Pancreas (tissue), 10 donors: ENCODE results near the gene FOXO3. TPM values are rescaled to one million over a fixed set of nuclear protein-coding genes. Genes with fewer than 3 reads are reported as not detected.

ENCODE experiments used
- ATAC-seq, 4 donors: fragments of 200-7000 bp; cut with Tn5 transposase; one replicate each; pipeline versions ENCODE4 v1.8.0 to v1.9.1; 2020; ENCODE audit warnings: mild to moderate bottlenecking in 4 of 4, moderate library complexity in 4 of 4
- DNase-seq, 6 donors: peaks; one replicate each; pipeline ENCODE4 v3.0.0-alpha.2; 2020
- FAIRE-seq: peaks from 2 replicates; lab custom pipeline; 2012; peaks lifted over from hg19 to GRCh38; lab: Jason Lieb, UNC
- H3K27ac ChIP-seq, 4 donors: fragments of 200-600 bp; sonication (generic); 1 replicate in 3 of 4; 2 replicates in 1 of 4; pipeline versions ENCODE4 v1.5.0 to v1.8.0; 2020
- H3K27me3 ChIP-seq, 4 donors: fragments of 200-600 bp; one replicate each; pipeline ENCODE4 v1.8.0; 2021
- H3K36me3 ChIP-seq, 3 donors: fragments of 200-600 bp; sonication (generic) in 1 of 3; one replicate each; pipeline versions ENCODE4 v1.5.0 to v1.8.0; 2020 to 2021
- H3K4me1 ChIP-seq, 3 donors: fragments of 200-600 bp; one replicate each; pipeline ENCODE4 v1.8.0; 2021
- H3K4me3 ChIP-seq, 4 donors: fragments of 200-600 bp; sonication (generic) in 2 of 4; one replicate each; pipeline versions ENCODE4 v1.5.0 to v1.8.0; 2020 to 2021
- H3K9me3 ChIP-seq, 4 donors: fragments of 200-600 bp; one replicate each; pipeline ENCODE4 v1.8.0; 2021
- CTCF ChIP-seq, 4 donors: fragments of 200-600 bp; sonication (generic) in 3 of 4; IDR thresholded peaks; one replicate each; pipeline versions ENCODE4 v1.5.0 to v1.8.0; 2021; ENCODE audit warnings: antibody characterized with exemption in 4 of 4
- WGBS, 2 donors: extraction: QIAGEN DNeasy Blood & Tissue Kit; methylation state at CpG; one replicate each; pipeline ENCODE4 v1.1.7; 2013; 5-methylcytosine and 5-hydroxymethylcytosine counted together
- intact Hi-C, 3 donors: fragments of 100-400 bp; cut with DNase I; formaldehyde crosslinking; loops; one replicate each; pipeline versions ENCODE4 v1.11.1 to v1.14.2; 2022
- polyA plus RNA-seq, 2 donors: library from polyadenylated mRNA; stranded (reverse); fragments of 200-250 nt; gene quantifications; one replicate each; pipeline ENCODE4 v1.2.3, GENCODE V29; 2013
- total RNA-seq, 6 donors: library from RNA; stranded (reverse); fragmentation: NEBNext Ultra II Directional in 4 of 6; extraction: Animal tissue kit (Norgen Biotek cat#: 25700) in 4 of 6; gene quantifications; one replicate each; pipeline versions ENCODE4 v1.2.1 to v1.2.4, GENCODE V29; 2021 to 2023
- donor health status: healthy with polysubstance abuse.
- donor health status: DM: no; HTN: no; CAD: no; lungs with moderate emphysema.
- donor health status: DM: no; HTN: no; CAD: no.
- donor health status: control.
- donor health status: control.
- donor health status: Bipolar disorder and iron deficiency.
- donor health status: DM: yes; HTN: yes; CAD: no.
- donor health status: DM: no; HTN: no; CAD: no.
- donor health status: DM: no; HTN: no; CAD: no.
- donor health status: DM: yes; HTN: yes; CAD: no.

The FOXO3 gene
- total and polyA plus RNA-seq, 8 donors, result 11.3 to 61.2 (median 41.2) TPM

GRCh38 chr6:108619431-108620197, 58.9 kb downstream of the FOXO3 start:
- intact Hi-C loops, result no loop called here
- Histone ChIP-seq H3K4me3 (no peak overlapping the region), H3K27me3 (no peaks in the 10 kb centered on the region), H3K36me3 (no peaks in the 10 kb centered on the region), H3K27ac (no peak overlapping the region), H3K9me3 (no peaks in the 10 kb centered on the region), H3K4me1 (peaks cover 28 to 60% (median 28%) of the 10 kb centered on the region in 3 donors)
- TF ChIP-seq CTCF (IDR thresholded peaks at IDR 0.05), result no peak
- ATAC-seq, result no peak
- no peak for DNase-seq
- 87 to 88% methylated on average over 2 of the region's 2 CpGs for WGBS, 2 donors
- no peak for FAIRE-seq

GRCh38 chr6:108621117-108621516, 60.4 kb downstream of the FOXO3 start:
- Histone ChIP-seq H3K4me3 (no peak overlapping the region), H3K4me1 (peaks cover 27 to 70% (median 41%) of the 10 kb centered on the region in 3 donors), H3K9me3 (no peaks in the 10 kb centered on the region), H3K27me3 (no peaks in the 10 kb centered on the region), H3K36me3 (no peaks in the 10 kb centered on the region), H3K27ac (no peak overlapping the region)
- FAIRE-seq, result no peak
- ATAC-seq, result peak in 3 of 4 donors; percentile 4 to 42 (median 10)
- WGBS, 2 donors, result 76 to 77% methylated on average over 6 of the region's 6 CpGs
- DNase-seq, result no peak
- no peak for TF ChIP-seq CTCF (IDR thresholded peaks at IDR 0.05)
- intact Hi-C loops, result no loop called here

- DNase-seq, result peak in 1 of 6 donors; percentile 27
These were observed 62.1 kb downstream of the FOXO3 start for GRCh38 chr6:108622641-108623298.

DNA sequence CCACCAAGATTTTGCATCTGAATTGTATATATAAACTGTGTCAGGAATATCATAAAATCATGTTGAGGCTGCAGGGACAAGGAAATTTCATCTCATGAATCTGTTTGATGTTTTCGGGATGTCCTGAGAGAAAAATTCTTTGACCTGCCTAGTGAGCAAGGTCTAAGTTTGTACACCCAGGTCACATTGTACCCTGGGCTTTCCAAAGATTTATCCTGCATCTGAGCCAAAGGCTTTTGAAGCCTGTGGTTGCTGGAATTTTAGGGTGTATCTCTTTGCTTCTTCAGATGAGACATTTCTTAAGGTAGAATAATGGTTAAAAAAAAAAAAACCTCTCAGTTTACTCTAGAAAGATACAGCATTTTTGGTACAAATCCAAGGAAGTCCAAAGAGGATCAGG, 63.3 kb downstream of the FOXO3 start:
- TF ChIP-seq CTCF (IDR thresholded peaks at IDR 0.05), result no peak
- peaks cover 35 to 72% (median 36%) of the 10 kb centered on the region in 3 donors for H3K4me1 ChIP-seq
- DNase-seq (no peak), FAIRE-seq (no peak), ATAC-seq (no peak)
- H3K36me3 ChIP-seq, result no peaks in the 10 kb centered on the region
- H3K27me3 ChIP-seq, result no peaks in the 10 kb centered on the region
- intact Hi-C loops, result no loop called here
- no peak overlapping the region for H3K27ac ChIP-seq
- 80 to 87% methylated on average over 1 of the region's 1 CpG for WGBS, 2 donors
- H3K4me3 ChIP-seq, result no peak overlapping the region
- no peaks in the 10 kb centered on the region for H3K9me3 ChIP-seq

More at GRCh38 chr6:108622641-108623298, 62.1 kb downstream of the FOXO3 start:
- H3K36me3 ChIP-seq, result no peaks in the 10 kb centered on the region
- peaks cover 25 to 73% (median 38%) of the 10 kb centered on the region in 3 donors for H3K4me1 ChIP-seq
- intact Hi-C loops, result no loop called here
- no peaks in the 10 kb centered on the region for H3K9me3 ChIP-seq
- no peaks in the 10 kb centered on the region for H3K27me3 ChIP-seq
- TF ChIP-seq CTCF (IDR thresholded peaks at IDR 0.05), result no peak
- H3K4me3 ChIP-seq, result no peak overlapping the region
- peak overlapping the region in 2 of 4 donors; percentile 18 to 37 for H3K27ac ChIP-seq
- WGBS, 2 donors, result 82 to 86% methylated on average over 11 of the region's 11 CpGs
- no peak for FAIRE-seq
- ATAC-seq, result peak in 3 of 4 donors; percentile 45 to 82 (median 69)
